ENCODE data around the gene HYAL3. TPM values are rescaled to one million over a fixed set of nuclear protein-coding genes. Genes with fewer than 3 reads are reported as not detected.
"Not testable (repeated sequence)": the region's sequence is repeated elsewhere in the genome, so short reads cannot be mapped to it uniquely, and the experiment has no call there.

HYAL3 gene
- total and polyA plus RNA-seq, 7 experiments from 2014 or later: 2.3 to 10.7 (median 3.6) TPM

- peak overlapping the region; percentile 80 to 96 (median 95) for H3K27ac Mint-ChIP-seq
- POLR2A ChIA-PET: interaction anchor here (0.6 to 15.6 kb wide), 13 partner anchors 8 to 1253 kb away, joined by 3 to 253 read pairs (median 4); partner anchors contain the start of genes GNAI2, HYAL3 and NAA80
- H3K9me3 Mint-ChIP-seq: no peaks in the 10 kb centered on the region
- CTCF ChIA-PET: interaction anchor here (0.6 to 9.5 kb wide), 17 partner anchors 9 to 1680 kb away, joined by 3 to 211 read pairs (median 5); partner anchors contain the start of genes GNAI2 and IFRD2
- DNase-seq (peak in 8 of 9 donors; percentile 78 to 91 (median 84)), ATAC-seq (peak; percentile 82)
- Histone ChIP-seq H3K36me3 (ENCODE audit: control insufficient read depth in 2 of 3, insufficient read depth in 3 of 3, low read length in 3 of 3) (peaks cover 0 to 37% (median 0%) of the 10 kb centered on the region in 3 experiments), H3K9me3 (ENCODE audit: control insufficient read depth in 2 of 3, low read length in 3 of 3) (no peaks in the 10 kb centered on the region), H3K4me1 (ENCODE audit: control insufficient read depth in 2 of 2, insufficient read depth in 2 of 2, low read length in 2 of 2) (peaks cover 61 to 87% of the 10 kb centered on the region in 2 donors), H3K27ac (ENCODE audit: low read depth, low read length) (peak overlapping the region; percentile 88), H3K4me3 (ENCODE audit: low read length) (peak overlapping the region; percentile 52), H3K27me3 (ENCODE audit: control insufficient read depth in 2 of 2, insufficient read depth in 2 of 2, low read length in 2 of 2) (no peaks in the 10 kb centered on the region)
- peaks cover 0 to 14% (median 0%) of the 10 kb centered on the region in 5 donors for H3K36me3 Mint-ChIP-seq
- peak overlapping the region; percentile 77 to 89 (median 82) for H3K4me3 Mint-ChIP-seq
- intact Hi-C loops (cut with micrococcal nuclease): loop anchor here (1.0 kb wide), 7 partner anchors 8 to 54 kb away; partner anchors contain the start of genes HYAL3 (in 2 of the 2) and NAA80 (in 2 of the 2)
- no peaks in the 10 kb centered on the region for H3K27me3 Mint-ChIP-seq
- H3K4me1 Mint-ChIP-seq: peaks cover 55 to 90% (median 74%) of the 10 kb centered on the region in 7 donors
Observed at GRCh38 chr3:50246517-50246954, 52.7 kb downstream of the HYAL3 start.

GRCh38 chr3:50245831-50246516 lies 53.2 kb downstream of the HYAL3 start:
- Mint-ChIP-seq H3K27me3 (no peaks in the 10 kb centered on the region), H3K4me3 (peak overlapping the region; percentile 77 to 89 (median 82)), H3K4me1 (peaks cover 57 to 90% (median 74%) of the 10 kb centered on the region in 7 donors), H3K36me3 (peaks cover 0 to 9% (median 0%) of the 10 kb centered on the region in 5 donors), H3K27ac (peak overlapping the region; percentile 80 to 96 (median 95)), H3K9me3 (no peaks in the 10 kb centered on the region)
- peak; percentile 90 for ATAC-seq
- H3K27ac ChIP-seq (ENCODE audit: low read depth, low read length): peak overlapping the region; percentile 88
- H3K36me3 ChIP-seq (ENCODE audit: control insufficient read depth in 2 of 3, insufficient read depth in 3 of 3, low read length in 3 of 3): peaks cover 0 to 34% (median 0%) of the 10 kb centered on the region in 3 experiments
- H3K9me3 ChIP-seq (ENCODE audit: control insufficient read depth in 2 of 3, low read length in 3 of 3): no peaks in the 10 kb centered on the region
- peaks cover 61 to 87% of the 10 kb centered on the region in 2 donors for H3K4me1 ChIP-seq (ENCODE audit: control insufficient read depth in 2 of 2, insufficient read depth in 2 of 2, low read length in 2 of 2)
- intact Hi-C loops (cut with micrococcal nuclease): loop anchor here (1.0 kb wide), 7 partner anchors 8 to 54 kb away; partner anchors contain the start of genes HYAL3 (in 2 of the 2) and NAA80 (in 2 of the 2)
- peak; percentile 88 to 99 (median 94) for DNase-seq
- H3K4me3 ChIP-seq (ENCODE audit: low read length): peak overlapping the region; percentile 52
- H3K27me3 ChIP-seq (ENCODE audit: control insufficient read depth in 2 of 2, insufficient read depth in 2 of 2, low read length in 2 of 2): no peaks in the 10 kb centered on the region
- POLR2A ChIA-PET: interaction anchor here (0.7 to 15.6 kb wide), 7 partner anchors 14 to 1253 kb away, joined by 3 to 253 read pairs (median 5); partner anchors contain the start of gene GNAI2
- CTCF ChIA-PET: interaction anchor here (0.6 to 9.5 kb wide), 17 partner anchors 10 to 1681 kb away, joined by 3 to 211 read pairs (median 5); partner anchors contain the start of genes GNAI2 and IFRD2

- Histone ChIP-seq H3K27ac (ENCODE audit: low read depth, low read length) (peak overlapping the region; percentile 88), H3K27me3 (ENCODE audit: control insufficient read depth in 2 of 2, insufficient read depth in 2 of 2, low read length in 2 of 2) (no peaks in the 10 kb centered on the region), H3K36me3 (ENCODE audit: control insufficient read depth in 2 of 3, insufficient read depth in 3 of 3, low read length in 3 of 3) (peaks cover 0 to 33% (median 0%) of the 10 kb centered on the region in 3 experiments), H3K9me3 (ENCODE audit: control insufficient read depth in 2 of 3, low read length in 3 of 3) (no peaks in the 10 kb centered on the region), H3K4me3 (ENCODE audit: low read length) (peak overlapping the region; percentile 52), H3K4me1 (ENCODE audit: control insufficient read depth in 2 of 2, insufficient read depth in 2 of 2, low read length in 2 of 2) (peaks cover 63 to 88% of the 10 kb centered on the region in 2 donors)
- H3K27ac Mint-ChIP-seq: peak overlapping the region in 8 of 9 donors; percentile 80 to 96 (median 95)
- ChIA-PET POLR2A (interaction anchor here (15.6 kb wide), 1 partner anchor 13 kb away, joined by 253 read pairs; the partner anchor contains the start of gene GNAI2), CTCF (interaction anchor here (0.7 to 9.5 kb wide), 2 partner anchors 15 to 1456 kb away, joined by 7 to 211 read pairs; partner anchors contain the start of gene GNAI2)
- peaks cover 0 to 8% (median 0%) of the 10 kb centered on the region in 5 donors for H3K36me3 Mint-ChIP-seq
- intact Hi-C loops (cut with micrococcal nuclease): no loop called here
- no peak for DNase-seq
- H3K4me1 Mint-ChIP-seq: peaks cover 53 to 88% (median 74%) of the 10 kb centered on the region in 7 donors
- no peak for ATAC-seq
- H3K27me3 Mint-ChIP-seq: no peaks in the 10 kb centered on the region
- peak overlapping the region; percentile 65 to 89 (median 82) for H3K4me3 Mint-ChIP-seq
- no peaks in the 10 kb centered on the region for H3K9me3 Mint-ChIP-seq
Observed at GRCh38 chr3:50245251-50245745, 53.9 kb downstream of the HYAL3 start.

- H3K36me3 Mint-ChIP-seq; H3K27me3 ChIP-seq (ENCODE audit: control insufficient read depth in 2 of 2, insufficient read depth in 2 of 2, low read length in 2 of 2); H3K9me3 ChIP-seq (ENCODE audit: control insufficient read depth in 2 of 3, low read length in 3 of 3); H3K9me3 Mint-ChIP-seq; intact Hi-C loops (cut with micrococcal nuclease); ATAC-seq; H3K27me3 Mint-ChIP-seq; H3K4me3 ChIP-seq (ENCODE audit: low read length); DNase-seq: not testable (repeated sequence)
- Mint-ChIP-seq H3K27ac (peak overlapping the region; percentile 42 to 96 (median 82)), H3K4me3 (peak overlapping the region in 8 of 10 donors; percentile 18 to 89 (median 74)), H3K4me1 (peaks cover 53 to 88% (median 73%) of the 10 kb centered on the region in 7 donors)
- CTCF ChIA-PET: interaction anchor here (0.7 to 9.5 kb wide), 2 partner anchors 14 to 1456 kb away, joined by 7 to 211 read pairs; partner anchors contain the start of gene GNAI2
- Histone ChIP-seq H3K36me3 (ENCODE audit: control insufficient read depth in 2 of 3, insufficient read depth in 3 of 3, low read length in 3 of 3) (peaks cover 0 to 33% (median 0%) of the 10 kb centered on the region in 3 experiments), H3K27ac (ENCODE audit: low read depth, low read length) (peak overlapping the region; percentile 88), H3K4me1 (ENCODE audit: control insufficient read depth in 2 of 2, insufficient read depth in 2 of 2, low read length in 2 of 2) (peaks cover 67 to 88% of the 10 kb centered on the region in 2 donors)
- POLR2A ChIA-PET: interaction anchor here (15.6 kb wide), 1 partner anchor 13 kb away, joined by 253 read pairs; the partner anchor contains the start of gene GNAI2
Observed at GRCh38 chr3:50244813-50245212, 54.4 kb downstream of the HYAL3 start.

GRCh38 chr3:50243543-50243895 lies 55.7 kb downstream of the HYAL3 start:
- ATAC-seq (no peak), DNase-seq (no peak)
- Mint-ChIP-seq H3K9me3 (no peaks in the 10 kb centered on the region), H3K4me1 (peaks cover 58 to 88% (median 83%) of the 10 kb centered on the region in 7 donors), H3K36me3 (peaks cover 0 to 9% (median 0%) of the 10 kb centered on the region in 5 donors), H3K27ac (peak overlapping the region; percentile 51 to 96 (median 90)), H3K27me3 (no peaks in the 10 kb centered on the region), H3K4me3 (peak overlapping the region in 5 of 10 donors; percentile 10 to 68 (median 54))
- Histone ChIP-seq H3K4me1 (ENCODE audit: control insufficient read depth in 2 of 2, insufficient read depth in 2 of 2, low read length in 2 of 2) (peaks cover 75 to 89% of the 10 kb centered on the region in 2 donors), H3K27ac (ENCODE audit: low read depth, low read length) (peak overlapping the region; percentile 84), H3K9me3 (ENCODE audit: control insufficient read depth in 2 of 3, low read length in 3 of 3) (no peaks in the 10 kb centered on the region), H3K4me3 (ENCODE audit: low read length) (no peak overlapping the region), H3K36me3 (ENCODE audit: control insufficient read depth in 2 of 3, insufficient read depth in 3 of 3, low read length in 3 of 3) (peaks cover 5 to 30% (median 7%) of the 10 kb centered on the region in 3 experiments), H3K27me3 (ENCODE audit: control insufficient read depth in 2 of 2, insufficient read depth in 2 of 2, low read length in 2 of 2) (no peaks in the 10 kb centered on the region)
- POLR2A ChIA-PET: interaction anchor here (0.6 to 15.6 kb wide), 3 partner anchors 9 to 311 kb away, joined by 3 to 253 read pairs (median 6); partner anchors contain the start of gene GNAI2
- intact Hi-C loops (cut with micrococcal nuclease): no loop called here
- CTCF ChIA-PET: interaction anchor here (0.6 to 9.5 kb wide), 3 partner anchors 13 to 55 kb away, joined by 3 to 211 read pairs (median 6); partner anchors contain the start of genes GNAI2, HYAL3 and NAA80
